Left ventricle myocardium inferior (tissue), 1 donor: Measurements from ENCODE around the gene TSPAN33. TPM values are rescaled to one million over a fixed set of nuclear protein-coding genes. Genes with fewer than 3 reads are reported as not detected.

Experiments used
- DNase-seq: peaks from one replicate; pipeline ENCODE4 v3.0.0-alpha.2; 2020
- H3K27ac ChIP-seq: fragments of 200-600 bp; replicated peaks from 2 replicates; pipeline ENCODE4 v1.8.0; 2021
- H3K27me3 ChIP-seq: fragments of 200-600 bp; 2 replicates; pipeline ENCODE4 v1.8.0; 2021; ENCODE audit warnings: low read depth
- H3K36me3 ChIP-seq: fragments of 200-600 bp; 2 replicates; pipeline ENCODE4 v1.8.0; 2021
- H3K4me1 ChIP-seq: fragments of 200-600 bp; 2 replicates; pipeline ENCODE4 v1.8.0; 2021
- H3K4me3 ChIP-seq: fragments of 200-600 bp; 2 replicates; pipeline ENCODE4 v1.8.0; 2021; ENCODE audit warnings: mild to moderate bottlenecking, moderate library complexity
- H3K9me3 ChIP-seq: fragments of 200-600 bp; replicated peaks from 2 replicates; pipeline ENCODE4 v1.8.0; 2021
- CTCF ChIP-seq: fragments of 200-600 bp; IDR thresholded peaks from 2 replicates; pipeline ENCODE4 v1.8.0; 2021; ENCODE audit warnings: antibody characterized with exemption, mild to moderate bottlenecking, borderline replicate concordance
- intact Hi-C: fragments of 100-400 bp; cut with micrococcal nuclease; formaldehyde crosslinking; loops from one replicate; pipeline ENCODE4 v1.11.0; 2022
- total RNA-seq: library from RNA; stranded (reverse); fragmentation: NEBNext Ultra II Directional; extraction: Animal tissue kit (Norgen Biotek cat#: 25700); gene quantifications from one replicate; pipeline ENCODE4 v1.2.1, GENCODE V29; 2021
- donor health status: DM: no; HTN: yes; CAD: no; lungs with severe emphysema.

The TSPAN33 gene
- total RNA-seq, 1 donor from 2014 or later = 9.7 TPM

- TF ChIP-seq CTCF = no peak
- H3K9me3 ChIP-seq = no peaks in the 10 kb centered on the region
- peak; percentile 41 for DNase-seq
- intact Hi-C loops = no loop called here
- H3K36me3 ChIP-seq = no peaks in the 10 kb centered on the region
- no peak overlapping the region for H3K4me3 ChIP-seq
- H3K27me3 ChIP-seq = peaks cover 2% of the 10 kb centered on the region
- H3K4me1 ChIP-seq = peaks cover 26% of the 10 kb centered on the region
- peak overlapping the region; percentile 14 for H3K27ac ChIP-seq
Observed at GRCh38 chr7:129150199-129150996, 5.9 kb downstream of the TSPAN33 start.

- DNase-seq = no peak
- peaks cover 13% of the 10 kb centered on the region for H3K4me1 ChIP-seq
- no peak overlapping the region for H3K27ac ChIP-seq
- H3K4me3 ChIP-seq = no peak overlapping the region
- intact Hi-C loops = no loop called here
- TF ChIP-seq CTCF = no peak
- H3K36me3 ChIP-seq = no peaks in the 10 kb centered on the region
- no peaks in the 10 kb centered on the region for H3K27me3 ChIP-seq
- H3K9me3 ChIP-seq = no peaks in the 10 kb centered on the region
Observed at GRCh38 chr7:129157651-129158050, 13.1 kb downstream of the TSPAN33 start.

- Histone ChIP-seq H3K27ac (no peak overlapping the region), H3K9me3 (no peaks in the 10 kb centered on the region), H3K36me3 (no peaks in the 10 kb centered on the region), H3K4me3 (no peak overlapping the region), H3K4me1 (peaks cover 13% of the 10 kb centered on the region), H3K27me3 (no peaks in the 10 kb centered on the region)
- intact Hi-C loops = no loop called here
- DNase-seq = peak; percentile 45
- TF ChIP-seq CTCF = no peak
Observed at GRCh38 chr7:129159539-129159938, 15.0 kb downstream of the TSPAN33 start.

- intact Hi-C loops = no loop called here
- DNase-seq = no peak
- Histone ChIP-seq H3K4me1 (peaks cover 13% of the 10 kb centered on the region), H3K9me3 (no peaks in the 10 kb centered on the region), H3K27ac (no peak overlapping the region), H3K27me3 (no peaks in the 10 kb centered on the region), H3K36me3 (no peaks in the 10 kb centered on the region), H3K4me3 (no peak overlapping the region)
- no peak for TF ChIP-seq CTCF
Observed at GRCh38 chr7:129160161-129160905, 15.8 kb downstream of the TSPAN33 start.

GRCh38 chr7:129161524-129162225 is 17.2 kb downstream of the TSPAN33 start:
- peaks cover 13% of the 10 kb centered on the region for H3K4me1 ChIP-seq
- intact Hi-C loops = no loop called here
- no peaks in the 10 kb centered on the region for H3K36me3 ChIP-seq
- H3K4me3 ChIP-seq = no peak overlapping the region
- no peaks in the 10 kb centered on the region for H3K9me3 ChIP-seq
- H3K27me3 ChIP-seq = no peaks in the 10 kb centered on the region
- no peak for TF ChIP-seq CTCF
- no peak for DNase-seq
- H3K27ac ChIP-seq = no peak overlapping the region
